Anterior cingulate cortex (tissue), 58 donors: Measurements from ENCODE around the gene STAP2.

Source experiments
- DNase-seq, 58 donors: peaks; one replicate each; lab custom pipeline; 2025; lab: John Stamatoyannopoulos, UW

The STAP2 gene

DNA sequence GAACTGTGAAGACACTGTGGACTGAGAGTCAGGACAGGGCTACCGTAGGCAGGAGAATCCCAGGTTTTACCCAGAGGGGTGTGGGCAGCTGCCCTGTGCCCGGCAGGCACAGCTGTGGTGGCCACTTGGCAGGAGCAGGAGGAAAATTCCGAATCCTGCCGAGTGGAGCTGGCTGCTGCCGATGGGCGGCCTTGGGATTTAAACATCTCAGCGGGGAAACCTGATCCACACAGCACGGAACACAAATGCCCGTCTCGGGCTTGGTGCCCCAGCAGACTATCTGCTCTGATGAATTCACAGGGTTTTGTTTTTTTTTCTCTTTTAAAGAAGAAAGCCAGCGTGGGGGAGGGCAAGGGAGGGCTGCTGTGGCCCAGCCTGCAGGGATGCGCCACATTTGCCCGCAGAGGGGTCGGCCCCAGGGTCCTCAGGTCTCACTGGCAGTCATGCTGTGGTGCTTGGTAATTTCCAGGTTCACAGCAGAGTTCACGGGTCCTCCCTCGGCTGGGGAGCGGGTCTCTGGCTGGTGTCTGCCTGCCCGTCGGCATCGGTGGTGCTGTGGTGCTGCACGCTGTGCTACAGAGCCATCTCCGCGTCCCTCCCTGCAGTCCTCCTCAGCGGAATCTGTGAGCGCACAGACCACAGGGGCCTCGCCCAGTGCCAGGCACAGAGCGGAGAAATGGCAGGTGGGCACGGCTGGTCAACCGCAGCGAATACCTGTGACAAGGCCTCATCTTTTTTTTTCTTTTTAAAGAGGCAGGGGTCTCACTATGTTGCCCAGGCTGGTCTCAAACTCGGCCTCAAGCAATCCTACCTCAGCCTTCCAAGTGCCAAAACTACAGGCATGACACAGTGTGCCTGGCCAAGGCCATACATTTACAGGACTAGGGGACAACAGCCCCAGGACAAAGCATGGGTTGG, 32.9 kb upstream of the STAP2 start:
- DNase-seq = peak in 2 of 58 donors; percentile 30 to 44

- no peak for DNase-seq
Observed at GRCh38 chr19:4370418-4371041, 31.9 kb upstream of the STAP2 start.

GRCh38 chr19:4369888-4370260, 31.2 kb upstream of the STAP2 start:
- DNase-seq = peak in 42 of 58 donors; percentile 11 to 76 (median 47)

DNA sequence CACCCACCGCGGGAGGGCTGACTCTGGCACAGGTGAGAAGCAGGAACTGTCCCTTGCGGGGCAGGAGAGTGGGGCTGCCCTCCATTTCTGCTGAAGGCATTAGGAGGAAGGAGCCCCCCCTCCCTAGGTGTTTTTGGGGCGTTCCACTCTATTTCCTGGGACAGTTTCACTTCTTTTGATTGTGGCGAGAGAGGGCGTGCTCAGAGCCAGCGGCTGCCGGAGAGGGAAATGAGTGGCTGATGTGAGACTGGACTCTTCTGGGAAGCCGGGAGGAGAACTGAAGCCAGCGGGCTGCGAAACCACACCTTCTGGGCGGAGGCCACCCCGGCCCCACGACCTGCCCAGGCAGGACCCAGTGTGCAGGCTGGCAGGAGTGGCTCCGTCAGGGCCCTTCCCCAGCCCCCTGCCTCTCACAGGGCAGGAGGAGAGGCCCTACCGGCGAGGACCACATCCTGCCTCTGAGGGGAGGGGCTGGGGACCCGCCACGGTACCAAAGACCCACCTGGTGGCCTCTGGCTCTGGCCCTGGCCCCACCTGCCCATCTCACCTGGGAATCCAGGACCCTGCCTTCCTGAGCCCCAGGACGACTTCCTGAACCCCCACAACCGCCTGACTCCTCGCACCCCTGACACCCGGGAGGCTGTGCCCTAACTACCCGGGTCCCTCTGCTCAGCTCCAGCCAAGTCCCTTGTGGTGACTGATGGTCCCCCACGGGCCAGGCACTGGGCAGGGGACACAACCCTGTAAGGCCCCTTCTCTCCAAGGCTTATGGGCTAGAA, 30.7 kb upstream of the STAP2 start:
- peak in 2 of 58 donors; percentile 19 to 20 for DNase-seq

DNA sequence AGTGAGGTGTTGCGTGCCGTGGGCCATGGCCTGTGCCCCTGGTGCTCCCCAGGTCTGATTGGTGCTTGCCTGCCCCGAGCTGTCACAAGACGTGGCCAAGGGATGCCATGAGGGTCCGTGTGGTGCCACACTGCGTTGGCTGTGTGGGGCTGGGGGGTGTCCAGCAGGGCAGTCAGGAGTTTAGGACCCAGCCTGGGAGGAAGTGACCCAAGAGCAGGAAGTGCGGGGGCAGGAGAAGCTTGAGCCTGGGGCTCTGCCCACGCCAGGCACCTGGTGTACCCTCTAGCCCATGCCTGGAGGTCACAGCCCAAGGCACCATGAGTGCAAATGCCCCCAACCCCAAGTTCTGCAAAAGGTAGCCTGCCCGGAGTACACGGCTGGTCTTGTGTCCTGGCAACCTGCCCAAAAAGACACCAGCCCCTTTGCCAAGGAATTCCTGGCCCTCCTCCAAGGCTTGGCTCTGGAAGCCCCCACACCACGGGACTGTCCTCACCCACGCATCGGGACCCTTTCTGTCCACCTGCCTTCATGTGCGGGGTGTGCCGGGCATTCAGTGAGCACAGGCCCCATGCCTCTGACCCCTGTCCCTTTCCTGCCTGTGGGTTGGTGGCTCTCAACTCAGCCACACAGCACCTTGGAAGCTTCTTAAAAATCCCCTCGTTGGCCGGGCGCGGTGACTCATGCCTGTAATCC, 29.6 kb upstream of the STAP2 start:
- peak in 1 of 58 donors; percentile 35 for DNase-seq

- no peak for DNase-seq
Observed at GRCh38 chr19:4367781-4368127, 29.1 kb upstream of the STAP2 start.

DNA sequence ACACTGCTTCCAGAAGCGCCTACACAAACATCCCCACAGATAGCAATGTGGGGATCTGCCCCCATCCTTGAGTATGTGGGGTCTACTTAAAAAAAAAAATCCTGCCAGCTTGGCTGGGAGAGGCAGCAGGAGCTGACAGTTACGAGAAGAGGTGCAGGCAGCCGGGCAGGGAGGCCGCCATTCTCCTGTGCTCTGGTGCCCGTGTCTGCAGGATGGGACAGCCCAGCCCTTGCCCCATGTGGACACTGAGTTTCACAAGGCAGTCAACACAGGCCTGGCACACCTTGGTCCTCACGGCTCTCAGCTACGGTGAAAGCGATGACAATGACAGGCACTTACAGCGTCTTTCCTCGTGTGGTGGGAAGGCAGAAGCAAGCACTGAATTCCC, 28.7 kb upstream of the STAP2 start:
- DNase-seq = no peak

- no peak for DNase-seq
Observed at GRCh38 chr19:4366666-4367335, 28.2 kb upstream of the STAP2 start.

DNA sequence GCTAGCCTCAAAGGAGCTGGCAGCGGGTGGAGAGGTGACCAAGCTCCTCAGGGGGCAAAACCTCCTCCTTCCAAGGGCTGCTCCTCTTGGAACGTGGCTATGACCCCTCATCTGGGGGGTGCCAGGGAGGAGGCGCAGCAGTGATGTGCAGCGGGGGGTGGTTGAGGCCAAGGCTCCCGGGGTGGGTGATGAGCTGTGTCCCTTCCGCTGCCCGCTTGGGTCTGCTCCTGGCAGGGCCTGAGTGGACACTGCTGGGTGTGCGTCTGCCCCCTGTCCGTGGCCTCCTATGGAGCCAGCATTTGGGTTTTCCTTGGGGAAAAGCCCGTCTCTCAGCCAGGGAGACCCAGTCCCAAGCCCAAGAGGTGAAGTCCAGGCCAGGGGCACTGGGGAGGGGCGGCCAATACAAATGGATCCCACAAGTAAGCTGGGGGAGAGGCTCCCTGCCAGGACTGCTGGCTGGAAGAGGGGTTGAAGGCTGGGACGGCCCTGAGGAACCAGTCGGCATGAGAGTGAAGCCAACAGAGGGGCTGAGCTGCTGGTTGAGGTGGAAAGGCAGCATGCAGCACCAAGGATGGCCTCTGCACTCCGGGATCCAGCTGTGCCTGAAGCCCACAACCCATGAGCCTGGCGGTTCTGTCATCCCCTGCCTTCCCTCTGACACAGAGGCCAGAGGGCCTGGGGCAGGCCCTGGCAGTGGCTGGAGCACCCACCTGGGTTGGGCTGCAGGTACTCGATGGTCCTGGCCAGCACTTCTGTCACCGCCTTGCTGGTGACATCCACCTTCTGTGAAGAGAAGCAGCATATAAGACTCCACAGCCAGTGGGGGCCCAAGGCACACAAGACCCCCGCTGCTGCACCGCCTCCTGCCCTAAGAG, 27.4 kb upstream of the STAP2 start:
- no peak for DNase-seq

- no peak for DNase-seq
Observed at GRCh38 chr19:4365341-4365740, 26.7 kb upstream of the STAP2 start.

- no peak for DNase-seq
Observed at GRCh38 chr19:4363571-4364304, 25.1 kb upstream of the STAP2 start.

GRCh38 chr19:4362831-4363545, 24.4 kb upstream of the STAP2 start:
- DNase-seq = peak in 1 of 58 donors; percentile 31

DNA sequence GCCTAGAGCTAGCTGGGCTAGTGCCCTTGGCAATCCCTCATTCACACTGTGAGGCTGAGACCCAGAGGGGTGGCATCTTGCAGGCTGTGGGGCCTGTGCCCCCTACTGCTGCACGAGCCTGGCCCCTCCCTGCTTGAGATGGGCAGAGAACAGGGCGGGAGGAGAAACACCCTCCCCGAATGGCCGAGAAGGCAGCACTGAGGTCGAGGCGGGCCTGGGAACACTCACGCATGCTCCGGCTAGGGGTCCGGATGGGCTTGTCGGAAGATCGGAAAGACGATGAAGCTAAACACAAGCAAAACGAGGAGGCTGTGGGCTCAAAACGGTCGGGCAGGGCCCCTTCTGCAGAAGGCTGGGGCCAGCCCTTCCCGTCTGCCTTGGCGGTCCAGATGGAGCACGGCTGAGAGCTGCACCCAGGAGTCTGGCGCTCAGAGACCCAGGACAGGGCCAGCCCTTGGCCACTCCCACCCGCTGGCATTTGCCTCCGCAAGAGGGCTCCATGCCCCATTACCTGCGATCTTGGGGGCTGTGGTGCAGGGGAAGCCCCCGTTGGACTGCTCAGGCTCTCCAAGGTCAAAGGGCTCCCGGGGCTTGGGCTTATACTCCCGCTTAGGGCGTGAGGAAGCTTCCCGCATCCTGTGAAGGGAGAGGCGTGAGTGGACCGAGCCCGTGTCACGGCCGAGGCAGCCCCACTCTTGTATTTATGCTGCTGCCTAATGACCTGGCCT, 23.6 kb upstream of the STAP2 start:
- no peak for DNase-seq

GRCh38 chr19:4361152-4362046, 22.8 kb upstream of the STAP2 start:
- no peak for DNase-seq

DNA sequence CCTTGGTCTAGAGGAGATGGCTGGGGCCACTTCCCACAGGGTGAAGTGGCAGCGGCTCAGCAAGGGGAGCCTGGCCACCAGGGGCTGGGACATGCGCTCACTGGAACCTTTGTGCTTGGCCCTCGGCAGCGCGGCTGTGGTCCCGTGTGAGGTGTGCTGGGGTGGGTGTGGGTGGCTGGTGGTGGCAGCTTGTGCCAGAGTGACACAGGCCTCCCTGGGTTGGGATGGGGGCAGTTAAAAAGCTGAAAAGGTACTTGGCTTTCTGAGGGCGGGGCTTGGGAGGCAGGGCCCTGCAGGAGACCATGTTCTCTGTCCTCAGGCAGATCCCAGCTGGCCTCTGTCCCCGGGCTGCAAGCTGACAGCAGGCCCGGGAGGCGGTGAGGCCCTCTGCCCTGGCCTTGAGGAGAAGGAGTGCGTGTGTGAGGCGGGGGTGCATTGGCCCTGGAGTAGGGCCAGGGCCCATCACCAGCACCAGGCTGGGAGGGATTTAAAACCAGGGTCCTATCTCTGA, 22.1 kb upstream of the STAP2 start:
- no peak for DNase-seq

GRCh38 chr19:4360081-4360569, 21.5 kb upstream of the STAP2 start:
- DNase-seq = no peak
